Kidney epithelial cell (primary cell): Measurements from ENCODE around the gene CASK. TPM values are rescaled to one million over a fixed set of nuclear protein-coding genes. Genes with fewer than 3 reads are reported as not detected.
A peak's percentile ranks its signal among the peaks of the same experiment; 100 is the strongest.
"Not testable (repeated sequence)": the region's sequence is repeated elsewhere in the genome, so short reads cannot be mapped to it uniquely, and the experiment has no call there.

ENCODE experiments used
- DNase-seq: peaks from one replicate; pipeline ENCODE4 v3.0.0-alpha.2; 2010; ENCODE audit warnings: low read depth
- H3K27me3 ChIP-seq: 2 replicates; pipeline ENCODE4 v1.6.0; 2011; ENCODE audit warnings: low read length; ENCODE audit not compliant: control insufficient read depth, insufficient read depth
- H3K36me3 ChIP-seq: 2 replicates; pipeline ENCODE4 v1.5.1; 2011; ENCODE audit warnings: low read length; ENCODE audit not compliant: control insufficient read depth, insufficient read depth
- H3K4me3 ChIP-seq: 2 replicates; pipeline ENCODE4 v1.5.1; 2011; ENCODE audit warnings: low read depth, mild to moderate bottlenecking, control low read depth, low read length
- CTCF ChIP-seq: IDR thresholded peaks from 2 replicates; pipeline ENCODE4 v1.5.1; 2011; ENCODE audit warnings: mild to moderate bottlenecking, moderate library complexity, low read length, control low read depth, inconsistent platforms; ENCODE audit not compliant: insufficient read depth, poor library complexity, severe bottlenecking
- total RNA-seq: library from RNA; depleted of rRNA; stranded (reverse); fragments of >200 nt; gene quantifications from 2 replicates; pipeline ENCODE4 v1.2.3, GENCODE V29; 2015

CASK gene
- total RNA-seq, 1 donor from 2014 or later, result 69.1 TPM

GRCh38 chrX:41720125-41720779, 203.1 kb downstream of the CASK start:
- H3K27me3 ChIP-seq, result no peaks in the 10 kb centered on the region
- no peaks in the 10 kb centered on the region for H3K36me3 ChIP-seq
- TF ChIP-seq CTCF, result no peak
- no peak for DNase-seq
- no peak overlapping the region for H3K4me3 ChIP-seq

- not testable (repeated sequence) for DNase-seq, H3K4me3 ChIP-seq, H3K27me3 ChIP-seq, H3K36me3 ChIP-seq
These were observed 203.7 kb downstream of the CASK start for GRCh38 chrX:41719610-41720009.

- Histone ChIP-seq H3K4me3 (no peak overlapping the region), H3K36me3 (no peaks in the 10 kb centered on the region), H3K27me3 (no peaks in the 10 kb centered on the region)
- TF ChIP-seq CTCF, result no peak
- DNase-seq, result peak; percentile 37
These were observed 204.7 kb downstream of the CASK start for GRCh38 chrX:41718481-41719235.

GRCh38 chrX:41716767-41717473, 206.4 kb downstream of the CASK start:
- Histone ChIP-seq H3K4me3 (no peak overlapping the region), H3K27me3 (no peaks in the 10 kb centered on the region), H3K36me3 (no peaks in the 10 kb centered on the region)
- TF ChIP-seq CTCF, result no peak
- no peak for DNase-seq

GRCh38 chrX:41716222-41716621, 207.1 kb downstream of the CASK start:
- DNase-seq, result no peak
- TF ChIP-seq CTCF, result no peak
- no peaks in the 10 kb centered on the region for H3K27me3 ChIP-seq

GRCh38 chrX:41711021-41711667, 212.2 kb downstream of the CASK start:
- DNase-seq, result no peak
- no peaks in the 10 kb centered on the region for H3K36me3 ChIP-seq
- no peaks in the 10 kb centered on the region for H3K27me3 ChIP-seq
- no peak overlapping the region for H3K4me3 ChIP-seq
- TF ChIP-seq CTCF, result no peak

More at GRCh38 chrX:41716222-41716621, 207.1 kb downstream of the CASK start:
- no peak overlapping the region for H3K4me3 ChIP-seq
- H3K36me3 ChIP-seq, result no peaks in the 10 kb centered on the region
